H9 (cell line): ENCODE measurements around the gene VCAN. TPM values are rescaled to one million over a fixed set of nuclear protein-coding genes. Genes with fewer than 3 reads are reported as not detected.

Experiments used
- DNase-seq: peaks from one replicate; pipeline ENCODE4 v3.0.0-alpha.2; 2017
- H2AFZ ChIP-seq: one replicate; pipeline ENCODE4 v1.6.1; 2013; ENCODE audit warnings: mild to moderate bottlenecking, low read length, control low read depth, moderate library complexity
- H2AK5ac ChIP-seq: 2 replicates; pipeline ENCODE4 v1.6.1; 2013; ENCODE audit warnings: low read length, control low read depth, mixed read lengths; ENCODE audit not compliant: insufficient read length
- H2BK120ac ChIP-seq: one replicate; pipeline ENCODE4 v1.6.1; 2013; ENCODE audit warnings: low read depth, mild to moderate bottlenecking, low read length, control low read depth, inconsistent platforms; ENCODE audit not compliant: poor library complexity, severe bottlenecking
- H2BK12ac ChIP-seq: 2 replicates; pipeline ENCODE4 v1.6.1; 2013; ENCODE audit warnings: low read length, control low read depth, mixed read lengths, low read depth; ENCODE audit not compliant: insufficient read length
- H2BK15ac ChIP-seq: 2 replicates; pipeline ENCODE4 v1.6.1; 2013; ENCODE audit warnings: low read depth, low read length, control low read depth
- H2BK20ac ChIP-seq: one replicate; pipeline ENCODE4 v1.6.1; 2013; ENCODE audit warnings: low read depth, mild to moderate bottlenecking, low read length, control low read depth, inconsistent platforms; ENCODE audit not compliant: poor library complexity, severe bottlenecking
- H2BK5ac ChIP-seq: 2 replicates; pipeline ENCODE4 v1.6.1; 2013; ENCODE audit warnings: low read length, control low read depth, mixed read lengths; ENCODE audit not compliant: insufficient read length
- H3K14ac ChIP-seq: 2 replicates; pipeline ENCODE4 v1.6.1; 2013; ENCODE audit warnings: low read length, control low read depth; ENCODE audit not compliant: insufficient read depth
- H3K18ac ChIP-seq: 2 replicates; pipeline ENCODE4 v1.6.1; 2013; ENCODE audit warnings: low read depth, mild to moderate bottlenecking, mixed read lengths, low read length, control low read depth; ENCODE audit not compliant: insufficient read length
- H3K23ac ChIP-seq: 2 replicates; pipeline ENCODE4 v1.6.1; 2013; ENCODE audit warnings: low read length, control low read depth, mixed read lengths, low read depth; ENCODE audit not compliant: insufficient read length
- H3K23me2 ChIP-seq: 2 replicates; pipeline ENCODE4 v1.6.1; 2013; ENCODE audit warnings: low read depth, mild to moderate bottlenecking, mixed read lengths, low read length, control low read depth; ENCODE audit not compliant: insufficient read length, poor library complexity, severe bottlenecking
- H3K27ac ChIP-seq: 2 replicates; pipeline ENCODE4 v1.5.1; 2013; ENCODE audit warnings: low read length, control low read depth, mixed read lengths, low read depth; ENCODE audit not compliant: insufficient read length
- H3K27me3 ChIP-seq: 2 replicates; pipeline ENCODE4 v1.6.1; 2013; ENCODE audit warnings: low read length, control low read depth, inconsistent platforms; ENCODE audit not compliant: insufficient read depth
- H3K4ac ChIP-seq: 2 replicates; pipeline ENCODE4 v1.6.1; 2013; ENCODE audit warnings: low read depth, mild to moderate bottlenecking, control low read depth, inconsistent platforms, low read length, moderate library complexity
- H3K4me1 ChIP-seq: 2 replicates; pipeline ENCODE4 v1.6.1; 2013; ENCODE audit warnings: low read length, control low read depth, inconsistent platforms; ENCODE audit not compliant: insufficient read depth
- H3K4me2 ChIP-seq: 2 replicates; pipeline ENCODE4 v1.6.1; 2013; ENCODE audit warnings: low read length, control low read depth, mixed read lengths; ENCODE audit not compliant: insufficient read length, insufficient read depth
- H3K56ac ChIP-seq: 2 replicates; pipeline ENCODE4 v1.6.1; 2013; ENCODE audit warnings: low read depth, mild to moderate bottlenecking, mixed read lengths, low read length, control low read depth; ENCODE audit not compliant: insufficient read length
- H3K79me1 ChIP-seq: 2 replicates; pipeline ENCODE4 v1.6.1; 2013; ENCODE audit warnings: low read depth, mild to moderate bottlenecking, moderate library complexity, low read length, control low read depth, inconsistent platforms; ENCODE audit not compliant: insufficient read depth, poor library complexity, severe bottlenecking
- H3K79me2 ChIP-seq: 2 replicates; pipeline ENCODE4 v1.6.1; 2013; ENCODE audit warnings: low read length, control low read depth, inconsistent platforms; ENCODE audit not compliant: insufficient read depth
- H3K9ac ChIP-seq: 2 replicates; pipeline ENCODE4 v1.6.1; 2013; ENCODE audit warnings: low read length, control low read depth, mixed read lengths; ENCODE audit not compliant: insufficient read length; ENCODE audit errors: extremely low read depth
- H3K9me3 ChIP-seq: one replicate; pipeline ENCODE4 v1.6.1; 2013; ENCODE audit warnings: low read depth, low read length, inconsistent platforms; ENCODE audit not compliant: control insufficient read depth
- H3T11ph ChIP-seq: one replicate; pipeline ENCODE4 v1.6.1; 2013; ENCODE audit warnings: mild to moderate bottlenecking, low read length, control low read depth, inconsistent platforms
- H4K20me1 ChIP-seq: one replicate; pipeline ENCODE4 v1.6.1; 2013; ENCODE audit not compliant: control insufficient read depth, insufficient read length, insufficient read depth
- H4K5ac ChIP-seq: 2 replicates; pipeline ENCODE4 v1.6.1; 2013; ENCODE audit warnings: low read depth, mild to moderate bottlenecking, mixed read lengths, low read length, control low read depth; ENCODE audit not compliant: insufficient read length
- H4K8ac ChIP-seq: replicated peaks from 2 replicates; pipeline ENCODE4 v1.6.1; 2013; ENCODE audit warnings: low read length, control low read depth, mixed read lengths, low read depth; ENCODE audit not compliant: insufficient read length
- H4K91ac ChIP-seq: 2 replicates; pipeline ENCODE4 v1.6.1; 2013; ENCODE audit warnings: low read depth, mild to moderate bottlenecking, moderate library complexity, mixed read lengths, low read length, control low read depth; ENCODE audit not compliant: insufficient read length
- H3K27ac Mint-ChIP-seq, 3 experiments: 2 replicates in 2 of 3; 3 replicates in 1 of 3; pipeline ENCODE4 v1.8.0; 2020 to 2021; ENCODE audit warnings: mixed read lengths in 3 of 3, mild to moderate bottlenecking in 1 of 3, moderate library complexity in 1 of 3
- H3K27me3 Mint-ChIP-seq: 2 replicates; pipeline ENCODE4 v1.8.0; 2021; ENCODE audit warnings: low read depth, mild to moderate bottlenecking, moderate library complexity, mixed read lengths
- H3K36me3 Mint-ChIP-seq, 3 experiments: 2 replicates in 2 of 3; 3 replicates in 1 of 3; pipeline ENCODE4 v1.8.0; 2020 to 2021; ENCODE audit warnings: low read depth in 3 of 3, mixed read lengths in 3 of 3; ENCODE audit not compliant: insufficient read depth in 1 of 3
- H3K4me1 Mint-ChIP-seq, 2 experiments: 2 replicates each; pipeline ENCODE4 v1.8.0; 2020; ENCODE audit warnings: mixed read lengths in 2 of 2
- H3K4me3 Mint-ChIP-seq, 2 experiments: 2 replicates in 1 of 2; 3 replicates in 1 of 2; pipeline ENCODE4 v1.8.0; 2020 to 2021; ENCODE audit warnings: mild to moderate bottlenecking in 2 of 2, mixed read lengths in 2 of 2, moderate library complexity in 1 of 2
- H3K9me3 Mint-ChIP-seq, 2 experiments: 2 replicates in 1 of 2; 3 replicates in 1 of 2; pipeline ENCODE4 v1.8.0; 2020; ENCODE audit warnings: mild to moderate bottlenecking in 2 of 2, mixed read lengths in 2 of 2, moderate library complexity in 1 of 2
- CTCF ChIP-seq: fragments of 200-600 bp; sonication (generic); conservative IDR thresholded peaks from 3 replicates; pipeline ENCODE4 v1.8.0; 2021; ENCODE audit warnings: antibody characterized with exemption, mild to moderate bottlenecking
- WGBS: extraction: QIAGEN DNeasy Blood & Tissue Kit; methylation state at CpG from one replicate; pipeline ENCODE4 v1.1.7; 2013; ENCODE audit warnings: missing lambda C conversion rate, low lambda C conversion rate, mixed read lengths; ENCODE audit not compliant: insufficient read length; ENCODE audit errors: extremely low coverage; 5-methylcytosine and 5-hydroxymethylcytosine counted together
- total RNA-seq: library from RNA; stranded (reverse); gene quantifications from 2 replicates; pipeline ENCODE4 v1.2.1, GENCODE V29; 2021

Gene VCAN
- total RNA-seq, 1 experiment from 2014 or later, result 278 TPM

- H2AFZ ChIP-seq, result peak overlapping the region; percentile 34
- peak; percentile 97; the same call in 2 of the 3 replicates for TF ChIP-seq CTCF
- no peaks in the 10 kb centered on the region for H3K79me2 ChIP-seq
- no peak overlapping the region for H3K23ac ChIP-seq
- no peak overlapping the region for H3K4me2 ChIP-seq
- Mint-ChIP-seq H3K4me3 (no peak overlapping the region), H3K27me3 (no peaks in the 10 kb centered on the region), H3K27ac (no peak overlapping the region), H3K4me1 (peaks cover 14 to 17% of the 10 kb centered on the region in 2 experiments), H3K9me3 (no peaks in the 10 kb centered on the region), H3K36me3 (no peaks in the 10 kb centered on the region)
- WGBS, result no CpG with 5 or more reads among the region's 13 CpGs
- H2BK5ac ChIP-seq, result no peak overlapping the region
- H3K27me3 ChIP-seq, result no peaks in the 10 kb centered on the region
- no peak overlapping the region for H3K27ac ChIP-seq
- no peak overlapping the region for H4K8ac ChIP-seq
- H3K18ac ChIP-seq, result no peak overlapping the region
- no peak overlapping the region for H3K56ac ChIP-seq
- H2BK120ac ChIP-seq, result no peak overlapping the region
- H3K23me2 ChIP-seq, result no peaks in the 10 kb centered on the region
- H3K4ac ChIP-seq, result no peak overlapping the region
- no peak overlapping the region for H2BK20ac ChIP-seq
- no peak overlapping the region for H2BK12ac ChIP-seq
- H4K91ac ChIP-seq, result no peak overlapping the region
- H3K79me1 ChIP-seq, result no peaks in the 10 kb centered on the region
- peak; percentile 79 for DNase-seq
- H4K5ac ChIP-seq, result no peak overlapping the region
- no peak overlapping the region for H3T11ph ChIP-seq
- H4K20me1 ChIP-seq, result no peaks in the 10 kb centered on the region
- H2BK15ac ChIP-seq, result no peak overlapping the region
- no peaks in the 10 kb centered on the region for H3K4me1 ChIP-seq
- no peak overlapping the region for H2AK5ac ChIP-seq
- H3K14ac ChIP-seq, result no peak overlapping the region
- H3K9ac ChIP-seq, result no peak overlapping the region
- no peaks in the 10 kb centered on the region for H3K9me3 ChIP-seq
These were observed 41.2 kb upstream of the VCAN start for GRCh38 chr5:83430130-83431010.
